Amygdala (tissue), 56 donors: Measurements from ENCODE around the gene NHS.

Experiments used
- DNase-seq, 56 donors: peaks; one replicate each; lab custom pipeline; 2025; lab: John Stamatoyannopoulos, UW

The NHS gene

GRCh38 chrX:17580539-17581152 is 205.6 kb downstream of the NHS start:
- DNase-seq, result peak in 6 of 56 donors; percentile 0 to 7 (median 0)

DNA sequence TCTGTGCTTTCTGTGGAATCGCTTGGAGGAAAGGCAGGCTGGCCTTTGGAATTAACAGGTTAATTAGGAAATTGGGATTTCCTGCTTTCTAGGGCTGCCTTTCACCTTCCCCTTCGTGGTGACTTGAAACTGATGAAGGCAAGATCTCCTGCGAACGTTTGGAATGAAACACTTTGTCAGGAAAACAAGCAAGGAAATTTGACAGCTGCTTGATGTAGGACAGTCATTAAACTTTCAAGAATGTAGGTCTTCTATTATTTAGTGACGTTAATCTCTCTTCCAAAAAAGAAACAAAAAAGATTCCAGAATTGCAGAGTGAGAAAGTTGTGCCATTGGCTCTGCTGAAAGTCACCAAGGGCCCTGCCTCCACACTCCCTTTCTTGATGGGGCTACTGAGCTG is 206.6 kb downstream of the NHS start:
- no peak for DNase-seq

DNA sequence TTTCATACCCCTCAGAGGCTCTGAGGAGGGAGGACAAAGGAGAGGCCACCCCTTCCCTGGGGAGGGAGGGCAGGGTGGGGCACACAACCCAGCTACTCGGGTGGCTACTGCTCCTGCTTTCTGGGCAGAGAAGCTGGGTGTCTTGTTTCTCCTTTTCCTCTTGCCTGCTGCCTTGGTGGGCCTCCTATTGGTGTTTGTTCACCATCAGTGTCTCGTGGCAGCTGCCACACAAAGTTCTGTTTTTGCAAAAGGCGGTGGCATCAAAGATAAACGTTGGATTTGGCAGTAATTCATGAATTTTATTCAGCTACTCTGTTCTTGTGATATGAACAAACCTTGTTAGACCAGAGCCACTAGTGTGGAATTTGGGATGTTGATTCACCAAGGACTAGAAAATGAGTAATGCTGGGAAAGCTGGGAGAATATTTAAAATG is 209.3 kb downstream of the NHS start:
- no peak for DNase-seq

DNA sequence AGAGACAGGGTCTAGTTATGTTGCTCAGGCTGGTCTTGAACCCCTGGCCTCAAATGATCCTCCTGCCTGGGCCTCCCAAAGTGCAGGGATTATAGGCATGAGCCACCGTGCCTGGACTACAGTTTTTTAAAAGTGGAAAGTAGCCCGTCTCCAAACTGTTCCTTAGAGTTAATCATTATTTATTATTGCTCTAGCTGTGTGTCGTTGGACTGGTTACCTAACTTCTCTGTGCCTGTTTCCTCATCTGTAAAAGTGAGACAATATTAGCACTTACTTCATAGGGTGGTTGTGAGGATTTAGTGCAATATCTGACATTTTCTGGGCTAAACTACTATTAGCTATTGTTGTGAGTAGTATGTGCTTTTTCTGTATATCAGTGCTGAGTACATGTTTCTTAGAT is 210.0 kb downstream of the NHS start:
- DNase-seq, result no peak

GRCh38 chrX:17587366-17587765 is 212.4 kb downstream of the NHS start:
- no peak for DNase-seq

GRCh38 chrX:17588303-17588702 is 213.3 kb downstream of the NHS start:
- no peak for DNase-seq

DNA sequence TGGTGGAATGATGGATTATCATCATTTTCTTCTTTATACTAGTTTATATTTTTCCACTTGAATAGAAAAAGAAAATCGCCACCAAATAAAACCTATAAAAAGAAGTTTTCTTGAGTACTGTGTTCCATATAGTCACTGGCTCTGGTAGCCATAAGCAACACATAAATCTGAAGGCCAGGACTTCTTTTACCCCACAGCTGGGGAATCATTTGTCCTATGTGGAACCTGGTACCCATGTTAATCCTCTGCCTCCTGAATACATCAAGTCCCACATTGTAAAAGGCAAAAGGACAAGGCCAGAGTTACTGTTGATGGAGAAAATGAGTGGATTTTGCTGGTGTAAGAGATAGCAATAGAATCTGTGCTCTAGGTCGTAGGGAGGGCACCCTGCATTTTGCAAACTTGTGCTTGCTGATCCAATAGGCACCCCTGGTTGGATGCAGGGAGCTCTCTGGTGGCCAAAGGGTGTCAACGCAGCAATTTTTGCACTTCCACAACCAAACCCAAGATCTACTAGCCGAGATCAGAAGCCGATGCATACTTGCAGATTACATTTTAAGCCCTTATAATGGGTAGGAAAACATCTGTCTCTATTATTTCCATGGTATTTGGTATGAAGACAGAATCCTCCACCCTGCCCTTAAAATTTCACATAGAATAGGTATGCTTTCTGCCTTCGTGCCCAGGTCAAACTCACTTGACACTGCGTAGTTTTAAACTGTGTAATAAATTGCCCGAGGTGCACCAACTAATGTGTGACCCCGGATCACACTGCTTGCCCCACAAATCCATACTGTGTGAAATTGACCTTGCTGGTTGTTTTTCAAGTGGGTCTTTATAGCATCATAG is 216.1 kb downstream of the NHS start:
- DNase-seq, result peak in 39 of 56 donors; percentile 0 to 58 (median 5)

GRCh38 chrX:17591741-17592110 is 216.7 kb downstream of the NHS start:
- DNase-seq, result no peak

DNA sequence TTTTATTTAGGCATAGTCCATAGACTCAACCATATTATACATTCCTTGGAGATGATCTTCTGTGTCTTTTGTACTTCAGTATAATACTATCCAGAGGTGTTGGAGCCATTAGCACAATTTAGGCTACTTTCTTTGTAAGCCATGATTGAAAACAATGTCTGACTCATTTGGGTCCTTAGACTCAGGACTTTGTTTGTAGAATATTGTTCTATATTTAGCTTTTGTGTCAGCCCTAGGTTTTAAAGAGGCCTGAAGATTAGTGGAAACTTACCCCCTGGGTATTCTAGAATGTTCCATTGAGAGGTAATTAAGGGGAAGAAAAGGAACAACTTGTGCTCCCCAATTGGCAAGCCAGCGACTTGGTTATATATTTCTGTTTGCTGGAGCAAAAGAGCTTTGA is 217.1 kb downstream of the NHS start:
- no peak for DNase-seq

GRCh38 chrX:17594693-17595092 is 219.7 kb downstream of the NHS start:
- no peak for DNase-seq

DNA sequence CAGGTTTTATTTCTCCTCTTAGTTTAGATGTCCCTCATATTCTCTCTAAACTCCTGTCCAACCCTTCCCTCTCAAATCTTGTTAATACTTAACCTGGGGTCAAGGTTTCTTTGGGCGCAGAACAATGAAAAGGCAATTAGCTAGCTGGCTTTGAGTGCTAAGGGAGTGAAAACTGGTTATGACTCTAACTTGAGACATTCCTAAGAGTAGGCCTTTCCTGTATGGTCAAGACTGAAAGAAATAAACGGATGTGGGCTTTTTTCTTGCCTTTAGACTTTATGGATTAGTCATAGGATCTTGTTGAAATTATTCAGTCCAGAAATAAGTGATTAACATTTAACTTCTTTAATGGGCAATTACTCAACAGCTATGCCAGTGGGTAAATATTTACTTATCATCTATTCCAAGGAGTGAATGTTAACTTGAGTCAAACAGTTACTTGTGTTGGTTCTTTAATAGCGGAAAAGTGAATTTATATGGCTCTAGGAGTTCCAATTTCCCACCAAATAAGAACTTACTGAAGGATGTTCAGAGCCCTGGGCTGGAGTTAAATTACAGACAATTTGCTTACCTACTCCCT is 220.5 kb downstream of the NHS start:
- no peak for DNase-seq

- no peak for DNase-seq
Observed at GRCh38 chrX:17596061-17596460, 221.1 kb downstream of the NHS start.

GRCh38 chrX:17596546-17597205 is 221.7 kb downstream of the NHS start:
- no peak for DNase-seq

DNA sequence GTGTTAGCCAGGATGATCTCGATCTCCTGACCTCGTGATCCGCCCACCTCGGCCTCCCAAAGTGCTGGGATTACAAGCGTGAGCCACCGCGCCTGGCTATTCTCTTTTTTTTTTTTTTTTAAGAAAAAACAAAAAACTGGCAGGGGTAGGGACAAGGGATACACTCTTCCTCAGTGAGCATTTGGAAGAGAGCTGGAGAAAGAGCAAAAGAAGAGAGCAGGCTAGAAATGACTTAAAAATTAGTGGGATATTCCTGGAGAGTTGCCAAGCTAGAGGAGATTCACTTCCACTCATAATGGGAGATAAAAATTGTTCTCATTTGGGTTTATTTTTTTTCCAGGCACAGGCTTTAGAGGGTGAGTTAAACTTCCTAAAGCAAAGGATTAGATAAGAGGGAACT is 222.3 kb downstream of the NHS start:
- no peak for DNase-seq

GRCh38 chrX:17597836-17598439 is 222.9 kb downstream of the NHS start:
- peak in 33 of 56 donors; percentile 0 to 51 (median 5) for DNase-seq

DNA sequence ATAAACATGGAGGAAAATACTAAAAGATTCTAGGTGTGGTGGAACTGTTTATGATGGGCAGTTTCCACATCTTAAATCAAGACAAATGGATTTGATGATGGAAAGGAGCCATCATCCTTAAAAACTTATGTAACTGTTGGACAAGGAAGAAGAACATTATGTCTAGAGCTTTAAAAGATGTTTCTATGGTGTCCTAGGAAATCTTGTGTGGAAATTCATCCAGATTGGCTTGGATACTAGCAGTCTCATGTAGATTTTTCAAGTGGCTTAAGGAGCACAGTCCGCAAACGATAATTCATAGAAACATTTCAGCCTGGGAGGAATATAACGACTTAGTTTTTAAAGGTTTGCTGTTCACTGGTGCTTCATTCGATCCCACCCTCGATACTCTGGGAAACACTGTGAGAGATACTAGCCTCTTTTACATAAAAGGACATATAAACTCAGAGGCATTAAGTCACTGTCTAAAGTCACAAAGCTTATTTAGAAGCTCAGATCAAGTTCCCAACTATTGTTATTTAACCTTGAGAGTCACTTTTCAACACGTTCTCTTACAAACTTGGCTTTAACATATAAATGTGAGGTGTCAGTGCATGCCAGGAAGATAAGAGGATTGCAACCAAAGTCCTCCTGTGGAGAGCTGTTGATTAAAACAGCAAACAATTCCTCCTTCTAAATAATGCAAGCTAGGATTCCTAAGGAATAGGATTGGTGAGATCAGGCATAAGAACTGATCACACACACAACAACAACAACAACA is 226.6 kb downstream of the NHS start:
- no peak for DNase-seq

DNA sequence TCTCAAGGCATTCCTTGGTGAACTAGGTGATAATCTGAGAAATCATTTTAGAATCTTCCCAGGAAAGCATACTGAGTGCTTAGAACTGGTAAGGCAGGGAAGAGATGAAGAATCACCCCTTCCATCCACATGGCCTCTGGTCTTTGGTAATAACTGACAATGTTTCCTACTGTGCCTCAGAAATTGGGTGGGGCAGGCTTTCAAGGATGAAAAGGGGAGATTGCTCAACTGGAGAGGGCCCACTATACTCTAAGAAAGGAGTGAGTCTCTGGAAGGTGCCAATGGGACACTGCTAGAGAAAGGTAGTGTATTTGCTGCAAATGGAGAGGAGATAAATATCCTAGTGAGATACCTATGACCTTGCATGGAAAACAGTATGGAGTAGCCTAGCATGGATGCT is 227.2 kb downstream of the NHS start:
- DNase-seq, result no peak

DNA sequence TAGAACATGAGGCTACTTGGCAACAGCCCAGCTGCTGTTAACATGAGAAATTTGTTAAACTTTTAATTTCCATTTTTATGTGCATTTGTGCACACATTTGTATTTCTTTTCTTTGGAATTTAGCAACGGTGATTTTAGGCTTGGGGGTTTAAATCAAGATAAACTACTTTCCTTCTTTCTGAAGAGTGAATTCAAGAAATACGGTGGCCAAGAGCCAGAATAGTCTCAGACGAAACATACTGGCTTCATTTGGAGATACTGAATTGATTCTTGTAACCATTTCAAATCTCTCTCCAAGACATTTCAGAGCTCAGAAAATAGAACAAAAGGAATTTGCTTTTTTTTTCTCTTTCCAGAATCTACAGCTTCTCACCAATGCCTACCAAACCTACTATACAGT is 228.2 kb downstream of the NHS start:
- no peak for DNase-seq

DNA sequence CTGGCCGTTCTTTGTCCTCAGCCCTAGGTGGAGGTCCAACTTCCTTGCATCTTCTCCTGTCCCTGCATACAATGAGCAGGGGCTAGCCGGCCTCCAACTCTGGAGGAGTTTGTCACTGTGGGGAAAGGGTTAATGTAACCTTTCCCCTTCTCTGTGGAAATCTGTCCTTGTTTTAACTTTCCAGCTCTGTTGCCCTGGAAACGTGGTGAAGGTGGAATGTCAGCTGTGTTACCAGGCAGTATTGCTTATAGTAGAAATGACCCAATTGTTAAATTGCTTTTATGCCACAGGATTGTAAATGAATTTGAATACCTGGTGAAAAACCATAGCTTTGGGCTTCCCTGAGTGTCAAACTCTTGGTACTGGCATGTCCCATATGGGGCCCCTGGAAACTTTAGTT is 230.7 kb downstream of the NHS start:
- DNase-seq, result no peak

- no peak for DNase-seq
Observed at GRCh38 chrX:17606231-17606630, 231.2 kb downstream of the NHS start.
